K562 (cell line): ENCODE results near the gene FPGS. TPM values are rescaled to one million over a fixed set of nuclear protein-coding genes. Genes with fewer than 3 reads are reported as not detected.

ENCODE experiments used
- CHCHD3 ChIP-seq: fragments of 250-450 bp; sonication (Bioruptor Pico); IDR thresholded peaks from 2 replicates; pipeline ENCODE4 v2.1.2; 2022; ENCODE audit warnings: mild to moderate bottlenecking
- HMG20A ChIP-seq: fragments of 450-650 bp; formaldehyde crosslinking; conservative IDR thresholded peaks from 2 replicates; pipeline ENCODE4 v1.4.0; 2020; ENCODE audit warnings: mild to moderate bottlenecking, mixed read lengths
- MEIS2 ChIP-seq: fragments of 450-650 bp; IDR thresholded peaks from 2 replicates; pipeline ENCODE4 v1.6.1; 2014; ENCODE audit warnings: mild to moderate bottlenecking; ENCODE audit not compliant: partially characterized antibody
- MIER1 ChIP-seq: fragments of 450-650 bp; IDR thresholded peaks from 2 replicates; pipeline ENCODE4 v1.6.1; 2016; ENCODE audit warnings: antibody characterized with exemption, mild to moderate bottlenecking, low read depth
- POLR2AphosphoS5 ChIP-seq: IDR thresholded peaks from 2 replicates; pipeline ENCODE4 v1.6.1; 2011; ENCODE audit warnings: mild to moderate bottlenecking, low read depth, low read length, moderate library complexity; ENCODE audit not compliant: control insufficient read depth, insufficient read depth
- POLR3G ChIP-seq: IDR thresholded peaks from 2 replicates; pipeline ENCODE4 v1.6.1; 2011; ENCODE audit not compliant: insufficient read length, insufficient replicate concordance; ENCODE audit errors: extremely low read depth
- PRPF4 ChIP-seq: fragments of 200-400 bp; formaldehyde crosslinking; IDR thresholded peaks from one replicate; pipeline ENCODE4 v1.6.1; 2017; ENCODE audit warnings: low read length, low read depth, mild to moderate bottlenecking; ENCODE audit not compliant: insufficient read depth, poor library complexity, severe bottlenecking
- RAD51 ChIP-seq: fragments of 450-650 bp; IDR thresholded peaks from 2 replicates; pipeline ENCODE4 v1.7.1; 2016; ENCODE audit warnings: low read depth, mild to moderate bottlenecking, borderline replicate concordance
- RBM39 ChIP-seq: fragments of 200-400 bp; formaldehyde crosslinking; optimal IDR thresholded peaks from 2 replicates; pipeline ENCODE3; 2018; ENCODE audit warnings: low read depth, low read length
- TEAD1 ChIP-seq, 2 experiments: fragments of 450-650 bp in 1 of 2; sonication (generic) in 1 of 2; formaldehyde crosslinking; IDR thresholded peaks; 2 replicates each; pipeline versions ENCODE4 v1.4.0 to v1.8.0; 2020 to 2022; ENCODE audit warnings: mild to moderate bottlenecking in 2 of 2, missing genetic modification reagents in 1 of 2
- XRCC3 ChIP-seq: fragments of 450-650 bp; IDR thresholded peaks from 2 replicates; pipeline ENCODE4 v1.6.1; 2017; ENCODE audit warnings: mild to moderate bottlenecking, moderate library complexity
- ZNF146 ChIP-seq: IDR thresholded peaks from one replicate; pipeline ENCODE4 v1.6.1; 2018; ENCODE audit warnings: missing compliant biosample characterization; ENCODE audit not compliant: unreplicated experiment
- ZNF239 ChIP-seq: fragments of 250-450 bp; sonication (Bioruptor Pico); IDR thresholded peaks from 2 replicates; pipeline ENCODE4 v1.4.0; 2020; ENCODE audit warnings: mild to moderate bottlenecking
- polyA plus RNA-seq, 8 experiments: library from polyadenylated mRNA; depleted of rRNA in 4 of 8; stranded (reverse) in 5 of 8; unstranded in 3 of 8; fragments of >200 nt; fragmentation: Nextera tagmentation in 2 of 8; fragmentation: Illumina TruSeq in 1 of 8; extraction: Ambion mirVana in 2 of 8; extraction: Trizol in 1 of 8; gene quantifications; 2 replicates each; pipeline versions ENCODE4 v1.2.1 to v1.2.3, GENCODE V29; 2011 to 2014; ENCODE audit warnings: inconsistent platforms in 1 of 8, missing spikeins in 1 of 8
- total RNA-seq, 7 experiments: library from RNA; depleted of rRNA in 6 of 7; stranded (reverse); fragments of >200 nt in 6 of 7; fragmentation: Illumina TruSeq in 2 of 7; extraction: Trizol in 2 of 7; gene quantifications; 2 replicates each; pipeline versions ENCODE4 v1.2.1 to v1.2.3, GENCODE V29; 2011 to 2021; ENCODE audit warnings: low replicate concordance in 1 of 7
- TF ChIP-seq, protein P1 (sequence below): fragments of 250-450 bp; sonication (Bioruptor Pico); IDR thresholded peaks from 2 replicates; pipeline ENCODE4 v1.6.1; 2021; ENCODE audit warnings: mild to moderate bottlenecking
- TF ChIP-seq, protein P2 (sequence below): sonication (generic); formaldehyde crosslinking; IDR thresholded peaks from 2 replicates; pipeline ENCODE4 v1.8.0; 2022; ENCODE audit warnings: mild to moderate bottlenecking, missing genetic modification reagents
- TF ChIP-seq, protein P3 (sequence below): sonication (generic); formaldehyde crosslinking; IDR thresholded peaks from 2 replicates; pipeline ENCODE4 v1.8.0; 2022; ENCODE audit warnings: mild to moderate bottlenecking, missing genetic modification reagents
- TF ChIP-seq, protein P4 (sequence below): fragments of 150-350 bp; IDR thresholded peaks from 2 replicates; pipeline ENCODE4 v1.6.1; 2014; ENCODE audit warnings: low read depth, mild to moderate bottlenecking, low read length, borderline replicate concordance

FPGS gene
- total and polyA plus RNA-seq, 9 of the 15 experiments (the other 6 are each of a cell fraction or from before 2014, with no cell fraction given): 0.84 to 86.4 (median 59.2) TPM

DNA sequence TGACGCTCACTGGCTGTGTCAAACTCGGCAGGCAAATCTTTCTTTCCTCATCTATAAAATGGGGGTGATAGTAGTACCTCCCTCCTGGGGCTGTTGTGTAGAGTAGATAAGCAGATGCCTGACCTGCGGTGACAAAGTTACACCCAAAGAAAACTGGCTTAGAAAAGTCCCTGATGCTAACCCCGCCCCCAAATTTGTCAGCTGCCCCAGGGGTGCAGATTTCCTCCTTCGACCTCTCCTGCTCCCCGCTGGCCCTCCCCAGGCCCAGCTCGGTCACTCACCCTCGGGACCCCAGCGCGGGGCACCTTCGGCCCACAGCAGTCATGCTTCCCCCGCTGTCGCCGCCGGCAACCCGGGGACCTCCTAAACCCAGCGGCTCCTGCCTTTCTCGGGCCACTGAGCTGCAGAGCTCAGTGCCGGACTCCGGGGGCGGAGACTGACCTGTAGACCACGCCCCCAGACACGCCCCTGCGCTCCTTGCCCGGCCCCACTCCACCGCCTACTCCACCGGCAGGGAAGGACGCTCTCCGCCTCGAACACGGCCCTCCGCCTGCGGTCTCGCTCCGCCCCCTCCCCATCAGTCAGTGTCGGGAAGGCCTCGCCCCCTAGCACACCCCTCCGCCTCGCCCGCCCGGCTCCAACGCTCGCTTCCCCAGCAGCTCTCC lies 31.6 kb upstream of the FPGS start (continued):
- TF ChIP-seq, protein P1, sequence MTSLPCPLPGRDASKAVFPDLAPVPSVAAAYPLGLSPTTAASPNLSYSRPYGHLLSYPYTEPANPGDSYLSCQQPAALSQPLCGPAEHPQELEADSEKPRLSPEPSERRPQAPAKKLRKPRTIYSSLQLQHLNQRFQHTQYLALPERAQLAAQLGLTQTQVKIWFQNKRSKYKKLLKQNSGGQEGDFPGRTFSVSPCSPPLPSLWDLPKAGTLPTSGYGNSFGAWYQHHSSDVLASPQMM (CRISPR knock-in tag): no peak
- TF ChIP-seq MIER1: no peak
- no peak for TF ChIP-seq RBM39
- no peak for TF ChIP-seq XRCC3
- TF ChIP-seq RAD51: no peak
- peak; percentile 100 for TF ChIP-seq MEIS2
- TF ChIP-seq ZNF239: no peak
- TF ChIP-seq, protein P2, sequence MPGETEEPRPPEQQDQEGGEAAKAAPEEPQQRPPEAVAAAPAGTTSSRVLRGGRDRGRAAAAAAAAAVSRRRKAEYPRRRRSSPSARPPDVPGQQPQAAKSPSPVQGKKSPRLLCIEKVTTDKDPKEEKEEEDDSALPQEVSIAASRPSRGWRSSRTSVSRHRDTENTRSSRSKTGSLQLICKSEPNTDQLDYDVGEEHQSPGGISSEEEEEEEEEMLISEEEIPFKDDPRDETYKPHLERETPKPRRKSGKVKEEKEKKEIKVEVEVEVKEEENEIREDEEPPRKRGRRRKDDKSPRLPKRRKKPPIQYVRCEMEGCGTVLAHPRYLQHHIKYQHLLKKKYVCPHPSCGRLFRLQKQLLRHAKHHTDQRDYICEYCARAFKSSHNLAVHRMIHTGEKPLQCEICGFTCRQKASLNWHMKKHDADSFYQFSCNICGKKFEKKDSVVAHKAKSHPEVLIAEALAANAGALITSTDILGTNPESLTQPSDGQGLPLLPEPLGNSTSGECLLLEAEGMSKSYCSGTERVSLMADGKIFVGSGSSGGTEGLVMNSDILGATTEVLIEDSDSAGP (CRISPR knock-in tag): no peak
- TF ChIP-seq POLR2AphosphoS5: peak; percentile 29; the same call in 1 of the 2 replicates
- no peak for TF ChIP-seq ZNF146
- no peak for TF ChIP-seq HMG20A
- TF ChIP-seq, protein P3, sequence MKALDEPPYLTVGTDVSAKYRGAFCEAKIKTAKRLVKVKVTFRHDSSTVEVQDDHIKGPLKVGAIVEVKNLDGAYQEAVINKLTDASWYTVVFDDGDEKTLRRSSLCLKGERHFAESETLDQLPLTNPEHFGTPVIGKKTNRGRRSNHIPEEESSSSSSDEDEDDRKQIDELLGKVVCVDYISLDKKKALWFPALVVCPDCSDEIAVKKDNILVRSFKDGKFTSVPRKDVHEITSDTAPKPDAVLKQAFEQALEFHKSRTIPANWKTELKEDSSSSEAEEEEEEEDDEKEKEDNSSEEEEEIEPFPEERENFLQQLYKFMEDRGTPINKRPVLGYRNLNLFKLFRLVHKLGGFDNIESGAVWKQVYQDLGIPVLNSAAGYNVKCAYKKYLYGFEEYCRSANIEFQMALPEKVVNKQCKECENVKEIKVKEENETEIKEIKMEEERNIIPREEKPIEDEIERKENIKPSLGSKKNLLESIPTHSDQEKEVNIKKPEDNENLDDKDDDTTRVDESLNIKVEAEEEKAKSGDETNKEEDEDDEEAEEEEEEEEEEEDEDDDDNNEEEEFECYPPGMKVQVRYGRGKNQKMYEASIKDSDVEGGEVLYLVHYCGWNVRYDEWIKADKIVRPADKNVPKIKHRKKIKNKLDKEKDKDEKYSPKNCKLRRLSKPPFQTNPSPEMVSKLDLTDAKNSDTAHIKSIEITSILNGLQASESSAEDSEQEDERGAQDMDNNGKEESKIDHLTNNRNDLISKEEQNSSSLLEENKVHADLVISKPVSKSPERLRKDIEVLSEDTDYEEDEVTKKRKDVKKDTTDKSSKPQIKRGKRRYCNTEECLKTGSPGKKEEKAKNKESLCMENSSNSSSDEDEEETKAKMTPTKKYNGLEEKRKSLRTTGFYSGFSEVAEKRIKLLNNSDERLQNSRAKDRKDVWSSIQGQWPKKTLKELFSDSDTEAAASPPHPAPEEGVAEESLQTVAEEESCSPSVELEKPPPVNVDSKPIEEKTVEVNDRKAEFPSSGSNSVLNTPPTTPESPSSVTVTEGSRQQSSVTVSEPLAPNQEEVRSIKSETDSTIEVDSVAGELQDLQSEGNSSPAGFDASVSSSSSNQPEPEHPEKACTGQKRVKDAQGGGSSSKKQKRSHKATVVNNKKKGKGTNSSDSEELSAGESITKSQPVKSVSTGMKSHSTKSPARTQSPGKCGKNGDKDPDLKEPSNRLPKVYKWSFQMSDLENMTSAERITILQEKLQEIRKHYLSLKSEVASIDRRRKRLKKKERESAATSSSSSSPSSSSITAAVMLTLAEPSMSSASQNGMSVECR (CRISPR knock-in tag): no peak
- no peak for TF ChIP-seq POLR3G
- TF ChIP-seq, protein P4, sequence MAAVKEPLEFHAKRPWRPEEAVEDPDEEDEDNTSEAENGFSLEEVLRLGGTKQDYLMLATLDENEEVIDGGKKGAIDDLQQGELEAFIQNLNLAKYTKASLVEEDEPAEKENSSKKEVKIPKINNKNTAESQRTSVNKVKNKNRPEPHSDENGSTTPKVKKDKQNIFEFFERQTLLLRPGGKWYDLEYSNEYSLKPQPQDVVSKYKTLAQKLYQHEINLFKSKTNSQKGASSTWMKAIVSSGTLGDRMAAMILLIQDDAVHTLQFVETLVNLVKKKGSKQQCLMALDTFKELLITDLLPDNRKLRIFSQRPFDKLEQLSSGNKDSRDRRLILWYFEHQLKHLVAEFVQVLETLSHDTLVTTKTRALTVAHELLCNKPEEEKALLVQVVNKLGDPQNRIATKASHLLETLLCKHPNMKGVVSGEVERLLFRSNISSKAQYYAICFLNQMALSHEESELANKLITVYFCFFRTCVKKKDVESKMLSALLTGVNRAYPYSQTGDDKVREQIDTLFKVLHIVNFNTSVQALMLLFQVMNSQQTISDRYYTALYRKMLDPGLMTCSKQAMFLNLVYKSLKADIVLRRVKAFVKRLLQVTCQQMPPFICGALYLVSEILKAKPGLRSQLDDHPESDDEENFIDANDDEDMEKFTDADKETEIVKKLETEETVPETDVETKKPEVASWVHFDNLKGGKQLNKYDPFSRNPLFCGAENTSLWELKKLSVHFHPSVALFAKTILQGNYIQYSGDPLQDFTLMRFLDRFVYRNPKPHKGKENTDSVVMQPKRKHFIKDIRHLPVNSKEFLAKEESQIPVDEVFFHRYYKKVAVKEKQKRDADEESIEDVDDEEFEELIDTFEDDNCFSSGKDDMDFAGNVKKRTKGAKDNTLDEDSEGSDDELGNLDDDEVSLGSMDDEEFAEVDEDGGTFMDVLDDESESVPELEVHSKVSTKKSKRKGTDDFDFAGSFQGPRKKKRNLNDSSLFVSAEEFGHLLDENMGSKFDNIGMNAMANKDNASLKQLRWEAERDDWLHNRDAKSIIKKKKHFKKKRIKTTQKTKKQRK: no peak
- no peak for TF ChIP-seq TEAD1 (CRISPR knock-in tag; IDR thresholded peaks at IDR 0.05)
- TF ChIP-seq CHCHD3 (CRISPR knock-in tag): no peak
- no peak for TF ChIP-seq PRPF4
